Measurements from ENCODE around the gene ADCY5.

ADCY5 gene

DNA sequence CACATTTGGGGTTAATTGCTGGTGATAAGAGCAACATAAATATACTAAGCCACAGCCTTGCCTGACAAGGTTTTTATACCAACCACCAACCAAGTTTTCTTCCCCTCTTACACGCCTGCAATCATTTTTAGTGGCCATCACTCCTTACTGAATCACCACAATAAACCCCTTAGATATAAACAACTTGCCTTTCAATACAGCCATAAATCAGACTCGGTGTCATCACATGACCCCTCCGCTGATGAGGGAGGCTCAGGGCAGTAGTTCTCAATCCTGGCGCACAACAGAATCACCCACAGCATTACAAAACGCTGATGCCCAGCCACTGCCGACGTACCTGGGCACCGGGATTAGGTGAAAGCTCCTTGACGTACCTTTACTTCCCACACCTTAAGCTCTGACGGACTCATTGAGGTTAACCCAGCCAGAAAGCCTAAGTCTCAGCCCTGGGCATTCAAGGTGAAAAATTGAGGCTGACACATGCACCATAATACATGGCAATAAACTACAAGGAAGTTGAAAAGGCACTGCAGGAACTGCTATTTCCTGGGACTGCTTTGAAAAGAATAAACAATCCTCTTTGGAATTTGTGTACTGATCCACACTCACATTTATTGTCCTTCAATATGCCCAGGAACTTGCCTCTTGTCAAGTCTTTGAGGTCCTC is 17.1 kb downstream of the ADCY5 start:
- no peak overlapping the region for H3K9ac ChIP-seq (ENCODE audit: low read length in 5 of 5)

DNA sequence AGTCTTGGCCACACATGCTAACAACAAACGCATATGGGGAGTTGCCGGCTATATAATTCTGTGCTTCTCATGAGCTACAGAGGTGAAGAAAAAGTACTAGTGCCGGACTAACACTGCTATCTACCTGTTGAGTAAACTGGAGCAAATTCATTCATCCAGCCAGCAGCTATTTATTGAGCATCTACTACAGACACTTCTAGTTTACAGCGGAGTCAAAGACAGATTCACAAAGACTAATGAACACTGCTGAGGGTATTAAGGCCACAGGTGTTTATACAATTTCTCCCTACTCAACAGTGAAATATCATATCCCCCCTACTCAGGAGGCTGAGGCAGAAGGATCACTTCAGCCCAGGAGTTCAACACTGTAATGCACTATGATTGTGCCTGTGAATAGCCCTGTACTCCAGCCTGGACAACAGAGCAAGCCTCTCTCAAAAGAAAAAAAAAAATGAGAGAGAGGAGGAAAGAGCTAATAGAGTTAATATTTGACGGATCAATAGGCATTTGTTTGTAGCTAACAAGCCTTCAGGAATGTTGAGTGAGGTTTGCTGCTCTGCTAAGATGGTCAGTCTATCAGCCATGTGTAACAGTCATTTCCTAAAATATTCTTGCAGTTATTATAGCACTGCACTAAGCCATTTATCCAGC is 17.8 kb downstream of the ADCY5 start:
- Histone ChIP-seq H3K4me3 (ENCODE audit: low read depth in 1 of 5, low read length in 5 of 5) (no peak overlapping the region), H3K4me1 (ENCODE audit: control insufficient read depth in 5 of 5, insufficient read depth in 5 of 5, low read length in 5 of 5) (peaks cover 0 to 22% (median 16%) of the 10 kb centered on the region in 5 donors), H3K27me3 (ENCODE audit: control insufficient read depth in 5 of 5, insufficient read depth in 4 of 5, low read length in 5 of 5) (no peaks in the 10 kb centered on the region), H3K9ac (ENCODE audit: low read length in 5 of 5) (peak overlapping the region in 1 of 5 donors; percentile 6), H3K36me3 (ENCODE audit: control insufficient read depth in 5 of 5, insufficient read depth in 5 of 5, low read length in 5 of 5) (no peaks in the 10 kb centered on the region), H3K27ac (ENCODE audit: low read depth, low read length) (no peak overlapping the region), H3K9me3 (ENCODE audit: control insufficient read depth in 5 of 5, low read length in 5 of 5) (no peaks in the 10 kb centered on the region)

More for the DNA sequence above, 17.1 kb downstream of the ADCY5 start:
- no peaks in the 10 kb centered on the region for H3K36me3 ChIP-seq (ENCODE audit: control insufficient read depth in 5 of 5, insufficient read depth in 5 of 5, low read length in 5 of 5)
- no peak overlapping the region for H3K4me3 ChIP-seq (ENCODE audit: low read depth in 1 of 5, low read length in 5 of 5)
- H3K9me3 ChIP-seq (ENCODE audit: control insufficient read depth in 5 of 5, low read length in 5 of 5): no peaks in the 10 kb centered on the region
- H3K27me3 ChIP-seq (ENCODE audit: control insufficient read depth in 5 of 5, insufficient read depth in 4 of 5, low read length in 5 of 5): no peaks in the 10 kb centered on the region
- peaks cover 0 to 20% (median 12%) of the 10 kb centered on the region in 5 donors for H3K4me1 ChIP-seq (ENCODE audit: control insufficient read depth in 5 of 5, insufficient read depth in 5 of 5, low read length in 5 of 5)
- H3K27ac ChIP-seq (ENCODE audit: low read depth, low read length): peak overlapping the region; percentile 67

DNA sequence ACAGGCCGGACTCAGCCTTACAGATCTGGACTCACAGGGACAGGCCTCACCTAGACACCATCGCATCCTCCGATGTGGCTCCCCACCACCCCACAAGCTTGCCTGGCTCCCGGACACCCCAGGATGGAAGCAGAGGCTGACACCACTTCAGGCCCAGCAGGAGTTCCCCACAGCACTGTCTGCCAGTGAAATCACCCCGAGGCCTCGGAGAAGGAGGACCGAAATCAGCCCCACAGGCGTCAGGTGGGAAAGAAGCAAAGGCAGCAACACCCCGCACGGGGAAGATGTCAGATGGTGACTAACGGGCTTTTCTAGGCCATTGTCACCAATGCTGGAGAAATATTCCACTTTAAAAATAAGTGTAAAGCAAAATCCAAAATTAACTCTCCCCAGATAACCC is 18.6 kb downstream of the ADCY5 start:
- Histone ChIP-seq H3K4me1 (ENCODE audit: control insufficient read depth in 5 of 5, insufficient read depth in 5 of 5, low read length in 5 of 5) (peaks cover 0 to 31% (median 25%) of the 10 kb centered on the region in 5 donors), H3K4me3 (ENCODE audit: low read depth in 1 of 5, low read length in 5 of 5) (no peak overlapping the region), H3K27me3 (ENCODE audit: control insufficient read depth in 5 of 5, insufficient read depth in 4 of 5, low read length in 5 of 5) (no peaks in the 10 kb centered on the region), H3K9ac (ENCODE audit: low read length in 5 of 5) (no peak overlapping the region), H3K9me3 (ENCODE audit: control insufficient read depth in 5 of 5, low read length in 5 of 5) (no peaks in the 10 kb centered on the region), H3K27ac (ENCODE audit: low read depth, low read length) (no peak overlapping the region), H3K36me3 (ENCODE audit: control insufficient read depth in 5 of 5, insufficient read depth in 5 of 5, low read length in 5 of 5) (no peaks in the 10 kb centered on the region)

DNA sequence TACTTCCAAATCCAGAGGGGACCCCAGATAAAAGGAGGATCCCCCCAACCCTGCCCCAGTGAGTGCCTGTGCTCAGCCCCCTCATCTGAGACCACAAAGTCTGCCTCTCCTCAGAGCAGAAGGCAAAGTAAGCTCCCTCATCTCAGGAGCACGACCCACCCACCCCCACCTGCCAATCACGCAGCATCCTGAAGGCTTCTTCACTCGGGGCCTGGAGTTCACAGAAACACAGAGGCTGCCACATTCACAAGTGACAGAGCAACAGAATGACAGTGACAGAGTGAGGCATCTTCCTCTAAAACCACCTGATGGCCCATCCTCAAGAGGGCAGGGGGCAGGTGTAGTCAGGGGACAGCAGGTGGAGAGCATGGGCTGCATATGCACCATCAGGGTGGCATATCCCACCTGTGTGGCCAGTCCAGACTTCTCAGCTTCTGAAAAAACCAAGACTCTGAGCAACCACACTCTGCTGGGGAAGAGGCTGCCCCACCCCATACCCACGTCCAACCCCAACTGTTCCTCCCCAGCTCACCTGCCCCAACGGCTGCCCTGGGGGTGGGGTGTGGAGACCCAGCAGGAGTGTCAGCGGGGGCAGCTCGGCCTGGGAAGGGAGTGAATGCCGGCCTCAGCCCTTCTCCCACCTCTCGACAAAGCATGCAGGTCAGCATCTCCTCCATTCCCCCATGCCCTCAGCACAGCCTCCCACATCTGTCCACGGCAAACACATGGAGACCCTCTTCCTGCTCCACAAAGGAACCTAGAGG is 19.3 kb downstream of the ADCY5 start:
- H3K4me1 ChIP-seq (ENCODE audit: control insufficient read depth in 5 of 5, insufficient read depth in 5 of 5, low read length in 5 of 5): peaks cover 0 to 38% (median 32%) of the 10 kb centered on the region in 5 donors
- H3K9ac ChIP-seq (ENCODE audit: low read length in 5 of 5): no peak overlapping the region
- no peaks in the 10 kb centered on the region for H3K9me3 ChIP-seq (ENCODE audit: control insufficient read depth in 5 of 5, low read length in 5 of 5)
- H3K27ac ChIP-seq (ENCODE audit: low read depth, low read length): no peak overlapping the region
- H3K36me3 ChIP-seq (ENCODE audit: control insufficient read depth in 5 of 5, insufficient read depth in 5 of 5, low read length in 5 of 5): no peaks in the 10 kb centered on the region
- no peaks in the 10 kb centered on the region for H3K27me3 ChIP-seq (ENCODE audit: control insufficient read depth in 5 of 5, insufficient read depth in 4 of 5, low read length in 5 of 5)
- H3K4me3 ChIP-seq (ENCODE audit: low read depth in 1 of 5, low read length in 5 of 5): no peak overlapping the region

DNA sequence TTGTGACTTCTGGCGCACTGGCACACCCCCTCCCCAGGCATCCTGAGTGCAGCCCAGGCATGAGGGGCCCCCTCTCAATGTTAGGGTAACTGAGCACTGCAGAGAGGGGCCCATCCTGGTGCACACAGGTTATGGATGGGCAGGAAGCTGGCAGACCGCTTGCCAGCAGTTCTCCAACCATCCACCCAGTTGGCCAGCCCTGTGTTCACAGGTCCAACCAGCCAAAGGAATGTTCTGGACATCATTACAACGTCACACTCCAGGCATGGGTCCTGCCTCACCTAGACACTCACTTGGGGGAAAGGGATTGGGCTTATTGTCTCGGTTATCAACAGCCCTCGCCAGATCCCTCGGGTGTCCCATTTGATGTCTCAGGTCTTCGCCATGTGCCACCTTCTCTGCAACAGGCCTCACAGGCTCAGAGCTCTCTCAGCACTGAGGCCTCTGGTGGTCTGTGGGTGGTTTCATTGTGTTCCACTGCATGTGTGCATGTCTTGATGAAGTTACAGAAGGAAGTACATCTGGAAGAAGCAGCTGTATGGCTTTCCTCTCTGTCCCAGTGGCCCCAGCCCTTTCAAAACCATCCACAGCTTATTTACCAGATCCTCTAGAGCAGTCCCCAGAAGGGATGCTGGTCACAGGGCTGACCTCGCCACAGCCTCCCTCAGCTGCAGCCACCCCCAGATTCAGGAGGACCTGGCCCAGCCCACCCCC is 23.7 kb downstream of the ADCY5 start:
- Histone ChIP-seq H3K27me3 (ENCODE audit: control insufficient read depth in 5 of 5, insufficient read depth in 4 of 5, low read length in 5 of 5) (no peaks in the 10 kb centered on the region), H3K9me3 (ENCODE audit: control insufficient read depth in 5 of 5, low read length in 5 of 5) (no peaks in the 10 kb centered on the region), H3K9ac (ENCODE audit: low read length in 5 of 5) (no peak overlapping the region), H3K4me3 (ENCODE audit: low read depth in 1 of 5, low read length in 5 of 5) (no peak overlapping the region), H3K36me3 (ENCODE audit: control insufficient read depth in 5 of 5, insufficient read depth in 5 of 5, low read length in 5 of 5) (no peaks in the 10 kb centered on the region), H3K27ac (ENCODE audit: low read depth, low read length) (peak overlapping the region; percentile 76), H3K4me1 (ENCODE audit: control insufficient read depth in 5 of 5, insufficient read depth in 5 of 5, low read length in 5 of 5) (peaks cover 3 to 57% (median 44%) of the 10 kb centered on the region in 5 donors)

DNA sequence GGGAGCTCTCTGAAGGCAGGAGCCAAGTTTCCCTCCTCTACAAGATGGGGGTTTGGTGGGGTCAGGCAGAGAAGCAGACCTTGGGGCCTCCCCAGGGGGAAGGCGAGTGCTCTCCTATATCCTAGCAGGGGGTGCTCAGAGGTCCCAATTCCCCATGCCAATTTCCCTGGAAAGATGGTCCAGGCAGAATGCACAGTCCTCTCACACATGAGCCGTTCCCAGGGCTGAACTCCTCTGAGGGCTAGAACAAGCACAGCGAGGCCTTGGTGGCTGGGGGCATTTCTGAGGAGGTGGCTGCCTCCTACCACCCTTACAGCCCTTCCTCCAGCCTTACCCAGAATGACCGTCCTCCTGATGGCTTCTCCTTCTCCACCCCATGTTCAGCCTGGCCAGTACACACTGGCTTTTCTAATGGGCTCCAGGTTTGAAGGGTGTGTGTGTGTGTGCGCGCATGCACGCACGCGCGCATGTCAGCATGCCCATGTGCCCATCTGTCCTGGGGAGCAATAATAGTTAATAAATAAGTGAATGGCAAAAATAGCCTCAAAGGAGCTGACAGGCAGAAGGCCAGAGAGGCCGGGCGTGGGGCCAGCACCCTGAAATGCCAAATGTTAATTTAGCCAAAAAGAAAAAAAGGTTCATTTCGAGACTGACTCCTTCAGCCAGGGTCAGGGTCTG is 24.4 kb downstream of the ADCY5 start:
- Histone ChIP-seq H3K27me3 (ENCODE audit: control insufficient read depth in 5 of 5, insufficient read depth in 4 of 5, low read length in 5 of 5) (no peaks in the 10 kb centered on the region), H3K9ac (ENCODE audit: low read length in 5 of 5) (no peak overlapping the region), H3K9me3 (ENCODE audit: control insufficient read depth in 5 of 5, low read length in 5 of 5) (no peaks in the 10 kb centered on the region), H3K4me3 (ENCODE audit: low read depth in 1 of 5, low read length in 5 of 5) (no peak overlapping the region), H3K27ac (ENCODE audit: low read depth, low read length) (peak overlapping the region; percentile 76), H3K36me3 (ENCODE audit: control insufficient read depth in 5 of 5, insufficient read depth in 5 of 5, low read length in 5 of 5) (no peaks in the 10 kb centered on the region), H3K4me1 (ENCODE audit: control insufficient read depth in 5 of 5, insufficient read depth in 5 of 5, low read length in 5 of 5) (peaks cover 3 to 60% (median 44%) of the 10 kb centered on the region in 5 donors)

DNA sequence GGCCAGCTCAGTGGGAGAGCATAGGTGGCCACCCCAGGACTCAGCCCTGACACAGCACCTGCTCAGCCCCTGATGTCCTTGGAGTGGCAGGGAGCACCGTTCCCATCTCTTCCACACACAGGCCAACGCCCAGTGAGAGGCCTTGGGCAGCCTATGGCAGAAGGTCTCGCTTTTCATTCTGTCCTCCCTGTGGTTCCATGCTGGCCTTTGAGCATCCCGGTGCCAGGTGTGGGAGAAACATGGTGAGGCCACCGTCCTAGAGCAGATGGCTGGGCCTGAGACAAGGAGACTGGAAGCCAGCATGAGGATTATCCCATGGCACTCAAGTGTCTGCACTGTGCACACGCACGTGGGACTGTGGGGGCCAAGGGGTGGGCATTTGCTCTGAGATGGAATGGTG is 25.1 kb downstream of the ADCY5 start:
- H3K4me3 ChIP-seq (ENCODE audit: low read depth in 1 of 5, low read length in 5 of 5): no peak overlapping the region
- H3K9me3 ChIP-seq (ENCODE audit: control insufficient read depth in 5 of 5, low read length in 5 of 5): no peaks in the 10 kb centered on the region
- no peaks in the 10 kb centered on the region for H3K36me3 ChIP-seq (ENCODE audit: control insufficient read depth in 5 of 5, insufficient read depth in 5 of 5, low read length in 5 of 5)
- peaks cover 3 to 62% (median 44%) of the 10 kb centered on the region in 5 donors for H3K4me1 ChIP-seq (ENCODE audit: control insufficient read depth in 5 of 5, insufficient read depth in 5 of 5, low read length in 5 of 5)
- peak overlapping the region in 1 of 5 donors; percentile 17 for H3K9ac ChIP-seq (ENCODE audit: low read length in 5 of 5)
- H3K27ac ChIP-seq (ENCODE audit: low read depth, low read length): peak overlapping the region; percentile 76
- H3K27me3 ChIP-seq (ENCODE audit: control insufficient read depth in 5 of 5, insufficient read depth in 4 of 5, low read length in 5 of 5): no peaks in the 10 kb centered on the region

DNA sequence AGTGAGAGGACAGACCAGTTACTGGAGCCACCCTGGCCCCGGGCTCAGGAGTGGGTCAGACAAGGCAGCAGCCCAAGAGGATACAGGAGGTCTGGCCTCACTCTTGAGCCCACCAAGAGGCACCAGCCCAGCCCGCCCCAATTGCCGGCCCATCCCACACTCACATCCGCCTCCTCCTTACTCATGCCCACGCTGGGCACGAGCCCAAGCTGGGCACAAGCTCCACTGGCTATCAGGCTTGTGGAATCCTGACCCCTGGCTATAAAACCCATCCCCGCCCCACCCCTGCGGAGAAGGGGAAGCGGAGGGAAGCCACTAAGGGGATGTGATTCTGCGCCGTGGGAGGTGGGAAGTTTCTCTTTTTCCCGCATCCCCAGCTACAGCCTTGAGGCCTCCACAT is 25.9 kb downstream of the ADCY5 start:
- no peaks in the 10 kb centered on the region for H3K27me3 ChIP-seq (ENCODE audit: control insufficient read depth in 5 of 5, insufficient read depth in 4 of 5, low read length in 5 of 5)
- no peaks in the 10 kb centered on the region for H3K36me3 ChIP-seq (ENCODE audit: control insufficient read depth in 5 of 5, insufficient read depth in 5 of 5, low read length in 5 of 5)
- H3K4me3 ChIP-seq (ENCODE audit: low read depth in 1 of 5, low read length in 5 of 5): no peak overlapping the region
- peak overlapping the region; percentile 76 for H3K27ac ChIP-seq (ENCODE audit: low read depth, low read length)
- peaks cover 3 to 62% (median 44%) of the 10 kb centered on the region in 5 donors for H3K4me1 ChIP-seq (ENCODE audit: control insufficient read depth in 5 of 5, insufficient read depth in 5 of 5, low read length in 5 of 5)
- peak overlapping the region in 1 of 5 donors; percentile 10 for H3K9ac ChIP-seq (ENCODE audit: low read length in 5 of 5)
- H3K9me3 ChIP-seq (ENCODE audit: control insufficient read depth in 5 of 5, low read length in 5 of 5): no peaks in the 10 kb centered on the region

DNA sequence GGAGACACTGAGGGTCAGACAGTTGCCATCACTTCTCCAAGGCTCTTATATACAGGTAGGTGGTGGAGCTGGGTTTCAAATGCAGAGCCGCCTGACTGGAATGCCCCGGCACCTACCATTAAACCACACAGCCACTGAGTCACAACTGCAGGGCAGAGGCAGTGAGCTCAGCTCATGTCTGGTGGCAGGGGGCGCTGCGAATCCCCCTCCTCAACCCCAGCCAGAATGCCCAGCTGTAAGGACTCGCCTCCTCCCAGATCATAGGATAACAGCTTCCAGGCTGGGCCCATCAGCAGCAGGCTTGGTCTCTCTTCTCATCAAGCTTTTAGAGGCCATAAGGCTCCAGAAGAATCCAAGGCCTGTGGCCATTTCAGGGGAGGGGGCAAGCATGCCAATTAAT is 26.4 kb downstream of the ADCY5 start:
- H3K27me3 ChIP-seq (ENCODE audit: control insufficient read depth in 5 of 5, insufficient read depth in 4 of 5, low read length in 5 of 5): no peaks in the 10 kb centered on the region
- H3K9me3 ChIP-seq (ENCODE audit: control insufficient read depth in 5 of 5, low read length in 5 of 5): no peaks in the 10 kb centered on the region
- H3K9ac ChIP-seq (ENCODE audit: low read length in 5 of 5): peak overlapping the region in 2 of 5 donors; percentile 10 to 38
- H3K27ac ChIP-seq (ENCODE audit: low read depth, low read length): peak overlapping the region; percentile 76
- no peaks in the 10 kb centered on the region for H3K36me3 ChIP-seq (ENCODE audit: control insufficient read depth in 5 of 5, insufficient read depth in 5 of 5, low read length in 5 of 5)
- H3K4me3 ChIP-seq (ENCODE audit: low read depth in 1 of 5, low read length in 5 of 5): no peak overlapping the region
- peaks cover 3 to 62% (median 44%) of the 10 kb centered on the region in 5 donors for H3K4me1 ChIP-seq (ENCODE audit: control insufficient read depth in 5 of 5, insufficient read depth in 5 of 5, low read length in 5 of 5)

Data from subcutaneous abdominal adipose tissue (tissue), 5 donors.